Large intestine (tissue), 3 donors: ENCODE measurements around the gene YIPF1. TPM values are rescaled to one million over a fixed set of nuclear protein-coding genes. Genes with fewer than 3 reads are reported as not detected.
"Not testable (repeated sequence)": the region's sequence is repeated elsewhere in the genome, so short reads cannot be mapped to it uniquely, and the experiment has no call there.

ENCODE experiments used
- DNase-seq, 2 donors: peaks; one replicate each; pipeline versions ENCODE4 v3.0.0 to v3.0.0-alpha.2; 2013
- H3K27ac ChIP-seq: one replicate; pipeline ENCODE4 v1.5.1; 2013; ENCODE audit warnings: low read length
- H3K27me3 ChIP-seq: 2 replicates; pipeline ENCODE4 v1.6.1; 2013; ENCODE audit warnings: low read length; ENCODE audit not compliant: control insufficient read depth, insufficient read depth
- H3K36me3 ChIP-seq: 2 replicates; pipeline ENCODE4 v1.6.1; 2013; ENCODE audit warnings: low read length; ENCODE audit not compliant: control insufficient read depth, insufficient read depth
- H3K4me1 ChIP-seq: one replicate; pipeline ENCODE4 v1.6.1; 2013; ENCODE audit warnings: low read length; ENCODE audit not compliant: control insufficient read depth, insufficient read depth
- H3K4me3 ChIP-seq: one replicate; pipeline ENCODE4 v1.5.1; 2013; ENCODE audit warnings: low read length
- H3K9me3 ChIP-seq: one replicate; pipeline ENCODE4 v1.6.1; 2013; ENCODE audit warnings: mild to moderate bottlenecking, low read depth, low read length, moderate library complexity; ENCODE audit not compliant: control insufficient read depth
- WGBS: methylation state at CpG from one replicate; pipeline ENCODE4 v1.1.5; 2013; ENCODE audit warnings: low lambda C conversion rate; ENCODE audit not compliant: insufficient coverage; 5-methylcytosine and 5-hydroxymethylcytosine counted together
- polyA plus RNA-seq: library from polyadenylated mRNA; unstranded; fragments of 120-200 nt; gene quantifications from one replicate; pipeline ENCODE4 v1.2.1, GENCODE V29; 2013

YIPF1 gene
- polyA plus RNA-seq, 1 donor = 25.0 TPM

DNA sequence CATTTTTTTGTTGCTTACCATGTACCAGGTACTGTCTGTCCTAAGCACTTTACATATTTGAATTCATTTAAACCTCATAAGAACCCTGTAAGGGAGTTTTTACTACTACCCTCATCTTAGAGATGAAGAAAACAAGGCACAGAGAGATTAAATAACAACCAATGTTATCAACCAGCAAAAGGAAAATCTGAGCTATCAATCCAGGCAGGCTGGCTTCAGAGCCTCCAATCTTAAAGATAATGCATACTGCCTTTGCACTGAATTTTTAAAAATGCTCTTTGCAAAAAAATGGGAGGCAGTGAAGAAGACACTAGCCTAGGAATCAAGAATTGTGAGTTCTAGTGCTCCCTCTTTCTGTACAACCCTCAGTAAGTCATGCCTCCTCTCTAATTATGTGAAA lies 70.2 kb downstream of the YIPF1 start:
- H3K4me3 ChIP-seq = no peak overlapping the region
- H3K36me3 ChIP-seq = peaks cover 11% of the 10 kb centered on the region

DNA sequence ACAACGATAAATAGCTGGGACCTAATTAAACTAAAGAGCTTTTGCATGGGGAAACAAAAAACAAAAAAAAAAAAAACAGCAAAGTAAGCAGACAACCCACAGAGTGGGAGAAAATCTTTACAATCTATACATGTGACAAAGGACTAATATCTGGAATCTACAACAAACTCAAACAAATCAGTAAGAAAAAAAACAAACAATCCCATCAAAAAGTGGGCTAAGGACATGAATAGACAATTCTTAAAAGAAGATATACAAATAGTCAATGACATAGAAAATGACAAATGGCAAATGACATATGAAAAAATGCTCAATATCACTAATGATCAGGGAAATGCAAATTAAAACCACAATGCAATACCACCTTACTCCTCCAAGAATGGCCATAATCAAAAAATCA lies 73.0 kb downstream of the YIPF1 start:
- H3K27me3 ChIP-seq, H3K36me3 ChIP-seq, DNase-seq, H3K4me3 ChIP-seq, H3K9me3 ChIP-seq, H3K27ac ChIP-seq, H3K4me1 ChIP-seq: not testable (repeated sequence)
- WGBS = 80% methylated on average over 1 of the region's 1 CpG

More for the DNA sequence above, 70.2 kb downstream of the YIPF1 start:
- no peak overlapping the region for H3K27ac ChIP-seq
- H3K27me3 ChIP-seq = no peaks in the 10 kb centered on the region
- H3K4me1 ChIP-seq = no peaks in the 10 kb centered on the region
- no peak for DNase-seq
- no peaks in the 10 kb centered on the region for H3K9me3 ChIP-seq

DNA sequence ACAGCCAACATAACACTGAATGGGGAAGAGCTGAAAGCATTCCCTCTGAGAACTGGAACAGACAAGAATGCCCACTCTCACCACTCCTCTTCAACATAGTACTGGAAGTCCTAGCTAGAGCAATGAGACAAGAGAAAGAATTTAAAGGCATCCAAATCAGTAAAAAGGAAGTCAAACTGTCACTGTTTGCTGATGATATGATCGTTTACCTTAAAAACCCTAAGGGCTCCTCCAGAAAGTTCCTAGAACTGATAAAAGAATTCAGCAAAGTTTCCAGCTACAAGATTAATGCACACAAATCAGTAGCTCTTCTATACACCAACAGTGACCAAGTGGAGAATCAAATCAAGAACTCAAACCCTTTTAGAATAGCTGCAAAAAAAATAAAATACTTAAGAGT lies 74.1 kb downstream of the YIPF1 start:
- not testable (repeated sequence) for H3K27me3 ChIP-seq, H3K4me1 ChIP-seq, H3K36me3 ChIP-seq, H3K4me3 ChIP-seq, H3K27ac ChIP-seq, H3K9me3 ChIP-seq, DNase-seq
- no CpG with 5 or more reads among the region's 1 CpG for WGBS

DNA sequence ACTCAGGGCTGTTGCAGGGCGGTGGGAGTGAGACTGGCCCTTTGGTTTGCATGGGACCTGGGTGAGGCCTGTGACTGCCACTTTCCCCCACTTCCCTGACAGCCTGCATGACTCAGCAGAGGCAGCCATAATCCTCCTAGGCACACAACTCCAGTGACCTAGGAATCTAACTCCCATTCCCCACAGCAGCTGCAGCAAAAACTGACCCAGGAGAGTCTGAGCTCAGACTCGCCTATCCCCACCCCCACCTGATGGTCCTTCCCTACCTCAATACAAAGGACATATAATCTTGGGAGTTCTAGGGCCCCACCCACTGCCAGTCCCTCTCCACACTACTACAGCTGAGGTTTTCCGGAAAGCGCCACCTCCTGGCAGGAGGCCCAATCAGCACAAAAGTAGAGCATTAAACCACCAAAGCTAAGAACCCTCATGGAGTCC lies 78.2 kb downstream of the YIPF1 start:
- DNase-seq = no peak
- WGBS = no CpG with 5 or more reads among the region's 4 CpGs

DNA sequence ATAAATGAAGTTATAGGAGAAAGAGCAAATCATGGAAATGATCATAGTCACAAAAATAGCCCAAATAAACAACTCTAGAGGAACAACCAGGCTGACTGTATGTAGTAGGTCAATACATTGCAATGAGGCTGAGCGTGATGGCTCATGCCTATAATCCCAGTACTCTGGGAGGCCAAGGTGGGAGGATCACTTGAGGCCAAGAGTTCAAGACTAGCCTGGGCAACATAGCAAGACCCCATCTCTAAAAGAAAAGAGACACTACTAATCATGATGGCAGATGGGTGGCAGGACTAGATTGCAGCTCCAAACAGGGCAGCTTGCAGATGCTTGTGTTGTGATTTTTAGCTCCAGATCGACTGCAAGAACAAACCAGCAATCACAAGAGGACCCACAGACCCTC lies 79.1 kb downstream of the YIPF1 start:
- no CpG with 5 or more reads among the region's 2 CpGs for WGBS
- Histone ChIP-seq H3K27ac (no peak overlapping the region), H3K36me3 (peaks cover 4% of the 10 kb centered on the region), H3K4me3 (no peak overlapping the region), H3K27me3 (no peaks in the 10 kb centered on the region), H3K9me3 (no peaks in the 10 kb centered on the region), H3K4me1 (no peaks in the 10 kb centered on the region)
- no peak for DNase-seq

More for the DNA sequence above, 78.2 kb downstream of the YIPF1 start:
- peaks cover 4% of the 10 kb centered on the region for H3K36me3 ChIP-seq
- H3K4me3 ChIP-seq = no peak overlapping the region
- H3K27me3 ChIP-seq = no peaks in the 10 kb centered on the region
- no peak overlapping the region for H3K27ac ChIP-seq
- no peaks in the 10 kb centered on the region for H3K9me3 ChIP-seq
- no peaks in the 10 kb centered on the region for H3K4me1 ChIP-seq

DNA sequence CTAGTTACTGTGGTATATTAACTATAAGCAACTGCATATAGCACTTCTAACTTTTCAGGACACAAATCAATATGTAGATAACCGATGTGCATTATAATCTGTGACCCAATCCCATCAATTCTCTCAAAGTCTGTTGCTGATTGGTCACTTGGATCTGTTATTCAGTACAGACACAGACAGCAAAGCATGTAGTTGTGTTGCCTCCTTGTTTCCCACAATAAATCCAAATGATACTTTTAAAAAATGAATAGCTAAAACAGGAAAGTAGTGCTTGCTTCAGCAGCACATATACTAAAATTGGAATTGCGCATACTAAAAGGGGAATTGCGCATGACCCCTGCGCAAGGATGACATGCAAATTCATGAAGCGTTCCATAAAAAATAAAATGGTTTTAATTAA lies 79.6 kb downstream of the YIPF1 start:
- H3K4me1 ChIP-seq = no peaks in the 10 kb centered on the region
- no peak overlapping the region for H3K4me3 ChIP-seq
- no peaks in the 10 kb centered on the region for H3K9me3 ChIP-seq
- WGBS = 100% methylated on average over 4 of the region's 5 CpGs
- no peak overlapping the region for H3K27ac ChIP-seq
- DNase-seq = no peak
- no peaks in the 10 kb centered on the region for H3K27me3 ChIP-seq
- peaks cover 4% of the 10 kb centered on the region for H3K36me3 ChIP-seq

DNA sequence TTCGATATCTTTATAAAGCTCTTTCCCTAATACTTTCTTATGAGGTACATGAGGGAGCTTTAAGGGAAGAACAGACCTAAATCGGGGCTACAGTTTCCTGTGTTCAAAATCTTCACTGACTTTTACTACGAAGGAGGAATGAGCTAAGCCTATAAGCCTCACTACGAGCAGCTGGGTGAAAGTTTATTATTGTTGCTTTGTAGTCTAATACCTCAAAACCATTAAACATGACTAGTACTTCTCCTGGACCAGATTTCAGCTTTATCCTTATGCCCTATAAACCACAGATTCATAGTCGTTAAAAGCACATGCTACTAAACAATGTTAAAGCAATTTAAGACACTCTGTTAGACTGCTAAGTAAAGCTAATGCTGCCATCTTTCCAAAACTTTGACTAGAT lies 81.7 kb downstream of the YIPF1 start:
- 88% methylated on average over 1 of the region's 5 CpGs for WGBS
- no peak overlapping the region for H3K27ac ChIP-seq
- no peaks in the 10 kb centered on the region for H3K27me3 ChIP-seq
- H3K9me3 ChIP-seq = no peaks in the 10 kb centered on the region
- no peaks in the 10 kb centered on the region for H3K4me1 ChIP-seq
- H3K4me3 ChIP-seq = no peak overlapping the region
- peaks cover 8% of the 10 kb centered on the region for H3K36me3 ChIP-seq
- DNase-seq = no peak

DNA sequence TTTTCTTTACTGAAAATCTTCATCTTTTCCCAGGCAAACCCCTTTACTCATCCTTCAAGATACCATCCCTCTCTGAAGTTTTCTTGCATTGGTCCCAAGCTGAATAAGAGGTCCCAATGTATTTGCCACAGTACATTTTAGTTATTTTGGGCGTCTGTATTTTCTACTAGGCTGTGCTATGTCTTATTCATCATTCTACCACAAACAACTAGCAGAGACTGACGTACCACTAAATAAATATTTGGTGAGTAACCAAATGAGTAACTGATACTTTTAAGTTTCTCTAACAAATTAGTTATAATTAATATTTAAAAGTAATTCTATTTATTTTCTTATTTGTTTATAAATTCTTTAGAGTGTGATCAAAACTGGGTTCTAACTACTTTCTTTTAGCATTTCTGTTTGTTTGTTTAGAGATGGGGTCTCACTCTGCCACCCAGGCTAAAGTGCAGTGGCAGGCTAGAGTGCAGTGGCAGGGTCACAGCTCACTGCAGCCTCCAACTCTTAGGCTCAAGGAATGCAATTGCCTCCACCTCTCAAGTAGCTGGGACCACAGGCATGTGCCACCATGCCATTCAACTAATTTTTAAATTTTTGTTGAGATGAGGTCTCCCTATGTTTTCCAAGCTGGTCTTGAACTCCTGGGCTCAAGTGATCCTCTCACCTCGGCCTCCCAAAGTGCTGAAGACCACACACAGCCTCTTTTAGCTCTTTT lies 84.6 kb downstream of the YIPF1 start:
- no peak overlapping the region for H3K4me3 ChIP-seq
- H3K27me3 ChIP-seq = no peaks in the 10 kb centered on the region
- H3K9me3 ChIP-seq = no peaks in the 10 kb centered on the region
- H3K27ac ChIP-seq = no peak overlapping the region
- DNase-seq = no peak
- H3K4me1 ChIP-seq = no peaks in the 10 kb centered on the region
- WGBS = 80% methylated on average over 1 of the region's 3 CpGs
- H3K36me3 ChIP-seq = peaks cover 15% of the 10 kb centered on the region

DNA sequence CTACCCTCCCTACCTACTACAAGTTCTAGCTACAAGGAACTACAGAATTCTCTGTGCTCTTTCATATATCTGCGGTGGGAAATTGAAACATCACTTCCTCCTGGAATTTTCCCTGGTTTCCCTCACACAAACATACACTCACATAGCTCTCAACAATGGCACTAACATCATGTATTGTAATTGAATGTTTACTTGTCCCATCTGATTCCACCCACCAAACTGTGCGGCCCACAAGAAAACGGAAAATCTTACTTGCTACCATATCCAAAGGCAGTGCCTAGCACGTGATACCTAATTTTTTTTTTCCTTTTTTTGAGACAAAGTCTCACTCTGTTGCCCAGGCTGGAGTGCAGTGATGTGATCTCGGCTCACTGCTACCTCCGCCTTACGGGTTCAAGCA lies 85.4 kb downstream of the YIPF1 start:
- no peaks in the 10 kb centered on the region for H3K27me3 ChIP-seq
- H3K4me3 ChIP-seq = no peak overlapping the region
- no peak overlapping the region for H3K27ac ChIP-seq
- no peak for DNase-seq
- 100% methylated on average over 3 of the region's 7 CpGs for WGBS
- peaks cover 18% of the 10 kb centered on the region for H3K36me3 ChIP-seq
- no peaks in the 10 kb centered on the region for H3K4me1 ChIP-seq
- H3K9me3 ChIP-seq = no peaks in the 10 kb centered on the region
